Measurements from ENCODE around the gene RPLP2.
A peak's percentile ranks its signal among the peaks of the same experiment; 100 is the strongest.

Gene RPLP2

DNA sequence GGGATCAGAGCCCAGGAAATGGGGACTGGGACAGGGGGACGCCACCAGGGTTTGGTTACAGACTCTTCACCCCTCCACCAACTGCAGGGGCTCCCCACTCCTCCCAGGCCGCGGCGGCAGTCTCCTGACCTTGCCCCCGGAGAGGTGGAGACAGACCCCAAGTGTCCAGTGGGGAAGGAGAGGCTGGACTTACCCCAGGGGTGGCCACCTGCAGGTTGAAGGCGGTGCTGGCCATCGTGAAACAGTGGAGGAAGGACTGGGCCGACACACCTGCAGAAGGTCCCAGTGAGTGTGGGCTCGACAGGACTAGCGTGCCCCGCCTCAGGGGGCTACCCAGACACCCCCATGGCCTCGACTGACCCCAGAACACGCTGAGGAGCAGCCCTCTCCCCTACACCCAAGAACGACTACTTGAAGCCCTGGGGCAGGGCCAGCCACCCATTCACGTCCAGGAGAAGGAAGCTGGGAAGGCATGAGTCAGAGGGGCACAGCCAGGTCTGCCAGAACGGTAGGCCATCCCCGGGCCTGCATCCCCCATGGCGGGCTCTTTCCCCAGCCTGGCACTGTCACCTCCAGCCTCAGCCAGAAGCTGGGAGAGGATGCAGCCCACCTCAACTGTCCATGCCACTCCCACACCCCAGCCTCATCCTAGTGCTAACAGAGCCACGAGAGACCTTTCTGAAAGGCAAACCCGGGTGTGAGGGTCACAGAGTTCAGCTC is 34.7 kb upstream of the RPLP2 start:
- H3K4me1 ChIP-seq (ENCODE audit: control insufficient read depth, insufficient read depth, low read length), result peaks cover 42% of the 10 kb centered on the region
- no peak overlapping the region for H3K27ac ChIP-seq (ENCODE audit: low read length)
- H3K9ac ChIP-seq (ENCODE audit: low read length in 2 of 2), result no peak overlapping the region
- H3K36me3 ChIP-seq (ENCODE audit: control insufficient read depth in 2 of 2, insufficient read depth in 2 of 2, low read length in 2 of 2), result peaks cover 4 to 10% of the 10 kb centered on the region in 2 donors
- H3K4me3 ChIP-seq (ENCODE audit: low read length in 2 of 2), result no peak overlapping the region
- no peaks in the 10 kb centered on the region for H3K27me3 ChIP-seq (ENCODE audit: control insufficient read depth in 1 of 2, insufficient read depth in 2 of 2, low read length in 2 of 2)
- H3K9me3 ChIP-seq (ENCODE audit: control insufficient read depth in 2 of 2, low read length in 2 of 2), result no peaks in the 10 kb centered on the region

DNA sequence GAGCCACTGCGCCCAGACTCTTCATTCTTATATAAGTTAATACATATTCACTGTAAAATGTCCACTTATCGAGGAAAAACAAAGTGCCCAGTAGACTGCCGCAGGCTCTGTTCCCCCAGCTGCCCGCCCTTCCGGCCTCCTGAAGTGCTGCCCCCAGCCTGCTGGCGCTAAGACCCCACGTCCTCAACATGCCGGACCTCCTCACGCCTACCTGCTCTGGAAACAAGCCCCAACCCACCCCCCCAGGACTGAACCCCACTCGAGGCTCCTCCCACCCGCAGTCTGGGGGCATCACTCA is 33.6 kb upstream of the RPLP2 start:
- Histone ChIP-seq H3K9me3 (ENCODE audit: control insufficient read depth in 2 of 2, low read length in 2 of 2) (no peaks in the 10 kb centered on the region), H3K36me3 (ENCODE audit: control insufficient read depth in 2 of 2, insufficient read depth in 2 of 2, low read length in 2 of 2) (peaks cover 0 to 7% of the 10 kb centered on the region in 2 donors), H3K27me3 (ENCODE audit: control insufficient read depth in 1 of 2, insufficient read depth in 2 of 2, low read length in 2 of 2) (no peaks in the 10 kb centered on the region), H3K4me3 (ENCODE audit: low read length in 2 of 2) (peak overlapping the region; percentile 81 to 84), H3K4me1 (ENCODE audit: control insufficient read depth, insufficient read depth, low read length) (peaks cover 45% of the 10 kb centered on the region), H3K27ac (ENCODE audit: low read length) (no peak overlapping the region), H3K9ac (ENCODE audit: low read length in 2 of 2) (peak overlapping the region in 1 of 2 donors; percentile 84)

DNA sequence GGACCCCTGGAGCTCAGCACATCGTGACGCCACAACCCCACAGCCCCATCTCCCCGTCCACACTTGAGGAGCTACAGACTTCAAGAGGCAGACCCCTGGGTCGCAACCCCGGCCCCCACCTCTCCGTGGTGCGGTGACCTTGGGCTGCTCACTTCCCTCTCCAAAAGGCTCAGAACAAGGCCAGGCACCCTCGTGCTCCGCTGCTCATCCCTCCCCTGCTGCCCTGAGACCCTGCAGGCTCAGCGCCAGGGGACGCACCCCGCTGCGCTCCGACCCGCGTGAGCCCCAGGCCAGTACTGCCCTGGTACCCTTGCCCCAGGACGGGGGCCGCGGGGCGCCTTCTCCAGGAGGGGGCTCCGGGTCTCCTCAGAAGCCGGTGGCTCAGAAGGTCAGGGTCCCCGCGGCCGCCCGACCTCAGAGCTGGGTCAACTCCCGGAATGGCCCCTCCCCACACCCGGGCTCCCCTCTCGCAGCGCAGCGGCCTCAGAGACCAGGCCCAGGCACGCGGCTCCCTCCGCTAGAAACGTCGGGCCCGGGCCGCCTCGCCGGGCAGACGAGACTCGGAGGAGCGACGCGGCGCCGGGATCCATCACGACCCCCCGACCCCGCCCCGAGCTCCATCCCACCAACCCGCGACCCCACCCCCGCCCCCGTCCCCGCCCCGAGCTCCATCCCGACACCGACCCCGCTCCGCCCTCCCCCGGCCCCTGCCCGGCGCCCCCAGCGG is 33.0 kb upstream of the RPLP2 start:
- peaks cover 45% of the 10 kb centered on the region for H3K4me1 ChIP-seq (ENCODE audit: control insufficient read depth, insufficient read depth, low read length)
- peak overlapping the region; percentile 81 to 84 for H3K4me3 ChIP-seq (ENCODE audit: low read length in 2 of 2)
- no peak overlapping the region for H3K27ac ChIP-seq (ENCODE audit: low read length)
- no peaks in the 10 kb centered on the region for H3K9me3 ChIP-seq (ENCODE audit: control insufficient read depth in 2 of 2, low read length in 2 of 2)
- peaks cover 0 to 7% of the 10 kb centered on the region in 2 donors for H3K36me3 ChIP-seq (ENCODE audit: control insufficient read depth in 2 of 2, insufficient read depth in 2 of 2, low read length in 2 of 2)
- H3K27me3 ChIP-seq (ENCODE audit: control insufficient read depth in 1 of 2, insufficient read depth in 2 of 2, low read length in 2 of 2), result no peaks in the 10 kb centered on the region
- peak overlapping the region; percentile 69 to 84 for H3K9ac ChIP-seq (ENCODE audit: low read length in 2 of 2)

DNA sequence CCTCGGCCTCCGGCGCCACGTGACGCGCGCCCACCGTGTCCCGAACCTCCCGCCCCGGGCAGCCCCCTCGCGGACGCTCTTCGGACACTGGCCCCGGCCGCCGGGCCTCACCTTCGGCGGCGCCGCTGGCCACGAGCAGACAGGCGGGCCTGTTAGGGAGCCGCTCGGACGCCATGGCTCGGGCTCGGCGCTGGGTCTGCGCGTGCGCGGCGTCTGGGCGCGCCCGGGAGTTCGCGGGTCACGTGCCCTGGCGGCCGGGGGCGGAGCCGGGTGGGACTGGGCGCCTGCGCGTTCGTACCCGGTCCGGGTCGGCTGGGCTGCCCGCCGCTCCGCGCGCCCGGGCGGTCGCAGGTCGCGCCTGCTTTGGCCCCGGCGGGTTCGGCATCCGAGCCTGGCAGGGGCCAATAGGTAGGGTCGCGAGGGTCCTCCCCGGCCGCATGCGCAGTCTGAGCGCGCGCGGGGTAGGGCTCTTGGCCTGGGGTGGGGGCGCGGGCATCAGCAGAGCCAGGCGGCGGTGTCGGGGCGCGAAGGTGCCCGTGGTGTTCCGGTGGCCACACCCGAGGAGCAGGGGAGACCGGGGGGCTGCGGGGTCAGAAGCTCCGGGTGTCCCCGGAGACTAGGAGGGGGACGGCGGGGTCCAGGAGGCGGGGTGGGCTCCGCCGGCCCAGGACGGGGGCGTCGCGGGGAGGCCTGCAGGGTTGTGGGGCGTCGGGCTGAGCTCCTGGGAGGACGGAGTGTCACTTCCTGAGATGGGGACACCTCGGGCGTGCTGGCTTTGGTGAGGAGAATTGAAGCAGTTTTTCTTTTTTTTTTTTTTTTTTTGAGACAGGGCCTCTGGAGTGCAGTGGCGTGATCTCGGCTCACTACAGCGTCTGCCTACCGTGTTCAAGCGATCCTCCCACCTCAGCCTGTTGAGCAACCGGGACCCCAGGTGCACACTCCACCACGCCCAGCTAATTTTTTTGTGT is 32.2 kb upstream of the RPLP2 start, which contains the start of gene GATD1:
Gene GATD1, minus strand, starts transcription at position 200 of the 968 bp plus-strand sequence. Its CDS starts 25 bp downstream, at position 175.
- H3K4me1 ChIP-seq (ENCODE audit: control insufficient read depth, insufficient read depth, low read length), result peaks cover 44% of the 10 kb centered on the region
- no peaks in the 10 kb centered on the region for H3K9me3 ChIP-seq (ENCODE audit: control insufficient read depth in 2 of 2, low read length in 2 of 2)
- peaks cover 0 to 7% of the 10 kb centered on the region in 2 donors for H3K36me3 ChIP-seq (ENCODE audit: control insufficient read depth in 2 of 2, insufficient read depth in 2 of 2, low read length in 2 of 2)

DNA sequence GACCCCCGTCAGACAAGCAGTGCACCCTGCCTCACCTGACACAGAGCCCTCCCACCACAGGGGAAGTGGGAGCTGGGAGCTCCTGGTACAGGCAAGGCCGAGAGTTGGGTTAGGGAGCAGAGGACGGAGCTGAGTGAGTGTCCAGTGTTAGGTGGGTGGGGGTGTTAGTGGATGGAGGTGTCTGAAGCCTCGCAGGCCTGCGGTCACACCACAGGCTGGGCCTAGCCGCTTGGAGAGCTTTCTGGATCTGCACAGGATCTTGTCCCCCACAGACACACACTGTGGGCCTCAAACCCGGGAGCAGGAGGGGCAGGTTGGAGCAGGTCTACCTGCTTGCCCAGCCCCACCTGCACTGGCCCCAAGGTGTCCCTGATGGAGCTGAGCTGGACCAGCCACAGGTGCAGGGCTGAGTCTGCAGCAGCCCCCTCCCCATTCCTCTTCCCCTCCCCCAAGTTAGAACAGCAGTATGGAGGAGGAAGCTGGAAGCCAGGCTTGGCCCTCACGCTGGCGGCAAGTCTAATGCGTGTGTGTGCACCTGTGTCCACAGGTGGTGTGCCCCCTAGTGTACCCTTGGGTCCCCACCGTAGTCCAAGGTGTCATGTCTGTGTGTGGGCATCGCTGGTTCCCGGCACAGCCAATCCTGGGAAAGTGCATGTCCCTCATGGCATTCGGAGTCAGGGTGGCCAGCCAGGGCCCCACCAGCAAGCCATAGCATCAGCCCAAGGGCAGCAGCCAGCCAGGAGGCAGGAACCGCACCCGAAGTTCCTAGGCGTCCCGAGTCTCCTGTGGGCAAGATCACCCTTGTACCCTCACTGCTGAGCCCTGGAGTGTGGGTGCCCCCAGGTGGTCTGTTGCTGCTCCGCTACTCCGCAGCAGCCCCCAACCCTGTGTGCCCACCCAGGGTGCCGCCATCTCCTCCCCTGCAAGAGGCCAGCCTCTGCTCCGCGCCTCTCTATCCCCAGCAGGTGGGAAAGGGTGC is 30.5 kb upstream of the RPLP2 start:
- no peak overlapping the region for H3K4me3 ChIP-seq (ENCODE audit: low read length in 2 of 2)
- peaks cover 0 to 2% of the 10 kb centered on the region in 2 donors for H3K36me3 ChIP-seq (ENCODE audit: control insufficient read depth in 2 of 2, insufficient read depth in 2 of 2, low read length in 2 of 2)
- H3K27ac ChIP-seq (ENCODE audit: low read length), result no peak overlapping the region
- no peak overlapping the region for H3K9ac ChIP-seq (ENCODE audit: low read length in 2 of 2)
- H3K27me3 ChIP-seq (ENCODE audit: control insufficient read depth in 1 of 2, insufficient read depth in 2 of 2, low read length in 2 of 2), result no peaks in the 10 kb centered on the region
- H3K4me1 ChIP-seq (ENCODE audit: control insufficient read depth, insufficient read depth, low read length), result peaks cover 42% of the 10 kb centered on the region
- H3K9me3 ChIP-seq (ENCODE audit: control insufficient read depth in 2 of 2, low read length in 2 of 2), result no peaks in the 10 kb centered on the region

More for the DNA sequence above, 32.2 kb upstream of the RPLP2 start, which contains the start of gene GATD1:
- Histone ChIP-seq H3K27me3 (ENCODE audit: control insufficient read depth in 1 of 2, insufficient read depth in 2 of 2, low read length in 2 of 2) (no peaks in the 10 kb centered on the region), H3K27ac (ENCODE audit: low read length) (no peak within 1 kb of the TSS), H3K4me3 (ENCODE audit: low read length in 2 of 2) (peak within 1 kb of the TSS; percentile 81 to 84), H3K9ac (ENCODE audit: low read length in 2 of 2) (peak within 1 kb of the TSS; percentile 69 to 84)

DNA sequence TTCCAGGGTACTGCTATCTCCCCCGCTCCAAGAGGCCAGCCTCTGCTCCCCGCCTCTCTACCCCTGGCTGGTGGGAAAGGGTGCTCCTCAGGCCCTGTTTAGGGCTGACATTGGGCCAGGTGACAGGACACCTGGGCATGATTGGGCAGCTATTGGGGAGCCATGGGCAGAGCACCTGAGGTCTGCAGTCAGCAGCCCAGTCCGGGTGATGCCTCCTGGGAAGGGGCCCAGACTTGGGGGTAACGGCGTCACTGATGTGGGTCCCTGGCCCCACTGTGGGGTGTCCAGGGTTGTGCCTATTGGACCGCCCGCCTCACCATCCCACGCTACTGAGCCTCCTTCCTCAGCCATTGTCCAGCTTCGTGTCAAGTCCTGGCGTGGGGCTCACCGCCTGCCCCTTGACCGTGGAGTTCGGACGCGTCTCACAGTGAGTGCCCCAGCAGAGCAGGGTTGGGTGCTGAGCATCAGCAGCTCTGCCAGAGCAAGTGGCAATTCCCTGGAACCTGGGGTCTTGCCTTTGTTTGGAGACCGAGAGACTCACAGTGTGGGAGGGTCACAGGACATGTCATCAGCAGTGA is 29.7 kb upstream of the RPLP2 start:
- Histone ChIP-seq H3K4me1 (ENCODE audit: control insufficient read depth, insufficient read depth, low read length) (peaks cover 38% of the 10 kb centered on the region), H3K27me3 (ENCODE audit: control insufficient read depth in 1 of 2, insufficient read depth in 2 of 2, low read length in 2 of 2) (no peaks in the 10 kb centered on the region), H3K27ac (ENCODE audit: low read length) (no peak overlapping the region), H3K9ac (ENCODE audit: low read length in 2 of 2) (no peak overlapping the region), H3K4me3 (ENCODE audit: low read length in 2 of 2) (no peak overlapping the region), H3K9me3 (ENCODE audit: control insufficient read depth in 2 of 2, low read length in 2 of 2) (no peaks in the 10 kb centered on the region), H3K36me3 (ENCODE audit: control insufficient read depth in 2 of 2, insufficient read depth in 2 of 2, low read length in 2 of 2) (peaks cover 0 to 2% of the 10 kb centered on the region in 2 donors)

DNA sequence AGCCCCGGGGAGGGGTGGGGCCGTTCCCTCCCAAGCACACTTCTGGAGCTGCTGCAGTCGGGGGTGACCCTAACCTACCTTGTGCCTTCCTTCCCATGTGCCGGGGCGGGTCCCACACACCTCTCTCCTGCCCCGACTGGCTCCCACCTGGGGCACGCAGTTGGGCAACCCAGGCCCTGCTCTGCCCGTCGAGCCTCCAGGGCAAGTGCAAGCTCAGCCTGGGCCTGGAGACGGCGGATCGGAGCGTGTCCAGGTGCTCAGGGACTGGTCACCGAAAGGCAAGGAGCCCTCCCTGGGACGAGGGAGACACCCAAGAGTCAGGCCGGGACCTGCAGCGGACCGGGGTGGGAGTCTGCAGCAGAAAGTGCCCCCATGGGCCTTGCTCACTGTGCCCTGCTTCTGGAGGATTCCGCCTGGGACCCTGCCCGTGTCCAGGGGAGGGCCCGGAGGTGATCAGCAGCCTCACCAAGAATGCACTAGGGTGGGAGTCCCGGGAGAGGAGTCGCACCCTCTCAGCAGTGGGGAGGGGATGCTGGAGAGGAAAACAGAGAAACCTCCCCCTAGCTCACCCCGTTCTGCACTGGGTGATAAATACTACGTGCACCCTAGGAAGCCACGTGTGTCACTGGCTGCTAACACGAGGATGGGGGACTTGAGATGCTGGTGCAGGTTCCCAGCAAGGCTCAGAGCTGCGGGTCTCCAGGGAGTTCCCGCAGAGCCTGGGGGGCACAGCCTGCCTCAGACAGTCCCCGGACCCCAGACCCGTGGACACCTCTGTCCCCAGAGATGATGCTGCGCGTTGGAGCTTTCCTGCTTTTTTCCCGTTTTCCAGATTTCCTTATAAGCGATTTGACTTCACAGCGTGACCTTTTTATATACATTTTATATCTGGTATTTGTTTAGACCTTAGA is 27.2 kb upstream of the RPLP2 start:
- Histone ChIP-seq H3K27me3 (ENCODE audit: control insufficient read depth in 1 of 2, insufficient read depth in 2 of 2, low read length in 2 of 2) (no peaks in the 10 kb centered on the region), H3K9me3 (ENCODE audit: control insufficient read depth in 2 of 2, low read length in 2 of 2) (no peaks in the 10 kb centered on the region), H3K9ac (ENCODE audit: low read length in 2 of 2) (no peak overlapping the region), H3K4me1 (ENCODE audit: control insufficient read depth, insufficient read depth, low read length) (peaks cover 20% of the 10 kb centered on the region), H3K27ac (ENCODE audit: low read length) (no peak overlapping the region), H3K36me3 (ENCODE audit: control insufficient read depth in 2 of 2, insufficient read depth in 2 of 2, low read length in 2 of 2) (peaks cover 0 to 2% of the 10 kb centered on the region in 2 donors), H3K4me3 (ENCODE audit: low read length in 2 of 2) (no peak overlapping the region)

DNA sequence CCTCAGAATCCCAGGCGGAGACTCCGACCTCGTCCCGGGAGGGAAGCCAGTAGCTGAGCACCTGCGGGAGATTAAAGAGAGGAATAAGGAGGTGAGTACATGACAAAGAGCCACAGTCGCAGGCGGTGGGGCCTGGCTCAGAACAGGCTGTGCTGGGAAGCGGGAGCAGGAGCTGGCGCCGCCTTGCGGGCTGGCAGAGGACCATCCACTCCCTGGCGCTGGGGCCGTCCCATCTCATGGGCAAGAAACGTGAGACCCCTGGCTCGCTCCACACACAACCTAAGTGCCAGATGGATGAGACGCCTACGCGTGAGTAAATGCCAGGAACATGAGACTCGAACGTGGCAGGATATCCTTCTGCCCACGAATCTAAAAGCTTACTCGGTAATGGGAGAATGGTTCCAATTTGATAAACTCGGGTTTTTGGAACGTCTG is 26.2 kb upstream of the RPLP2 start:
- Histone ChIP-seq H3K36me3 (ENCODE audit: control insufficient read depth in 2 of 2, insufficient read depth in 2 of 2, low read length in 2 of 2) (peaks cover 0 to 2% of the 10 kb centered on the region in 2 donors), H3K4me3 (ENCODE audit: low read length in 2 of 2) (peak overlapping the region in 1 of 2 donors; percentile 29), H3K27me3 (ENCODE audit: control insufficient read depth in 1 of 2, insufficient read depth in 2 of 2, low read length in 2 of 2) (no peaks in the 10 kb centered on the region), H3K4me1 (ENCODE audit: control insufficient read depth, insufficient read depth, low read length) (peaks cover 14% of the 10 kb centered on the region), H3K9me3 (ENCODE audit: control insufficient read depth in 2 of 2, low read length in 2 of 2) (no peaks in the 10 kb centered on the region), H3K9ac (ENCODE audit: low read length in 2 of 2) (peak overlapping the region; percentile 6 to 36), H3K27ac (ENCODE audit: low read length) (no peak overlapping the region)

All from stomach smooth muscle (tissue), 2 donors.